ENCODE results near the gene SNX7. TPM values are rescaled to one million over a fixed set of nuclear protein-coding genes. Genes with fewer than 3 reads are reported as not detected.

Gene SNX7
- total and polyA plus RNA-seq, 2 donors from 2014 or later = 28.4 to 34.6 TPM

- Histone ChIP-seq H3K4me1 (ENCODE audit: control insufficient read depth in 2 of 3, insufficient read depth in 2 of 3, low read depth in 1 of 3, low read length in 3 of 3) (peaks cover 0 to 13% (median 2%) of the 10 kb centered on the region in 3 donors), H3K9me3 (ENCODE audit: control insufficient read depth in 2 of 3, insufficient read depth in 1 of 3, low read length in 3 of 3) (no peaks in the 10 kb centered on the region), H3K27ac (ENCODE audit: low read depth in 2 of 2, low read length in 2 of 2) (no peak overlapping the region), H3K27me3 (ENCODE audit: control insufficient read depth, insufficient read depth, low read length) (no peaks in the 10 kb centered on the region), H3K36me3 (ENCODE audit: control insufficient read depth in 2 of 3, insufficient read depth in 3 of 3, low read length in 3 of 3) (no peaks in the 10 kb centered on the region), H3K9ac (ENCODE audit: low read length in 3 of 3) (no peak overlapping the region), H3K4me3 (ENCODE audit: low read length in 3 of 3) (no peak overlapping the region)
- no peak for DNase-seq
- TF ChIP-seq CTCF (IDR thresholded peaks at IDR 0.05; ENCODE audit: borderline replicate concordance, extremely low read depth, insufficient read depth) = no peak
- no peak for FAIRE-seq
- intact Hi-C loops (cut with DNase I) = no loop called here
Observed at GRCh38 chr1:98659879-98660278, 1.6 kb upstream of the SNX7 start.

- TF ChIP-seq CTCF (IDR thresholded peaks at IDR 0.05; ENCODE audit: borderline replicate concordance, extremely low read depth, insufficient read depth) = no peak
- H3K36me3 ChIP-seq (ENCODE audit: control insufficient read depth in 2 of 3, insufficient read depth in 3 of 3, low read length in 3 of 3) = no peaks in the 10 kb centered on the region
- FAIRE-seq (no peak), DNase-seq (peak in 1 of 5 donors; percentile 47)
- intact Hi-C loops (cut with DNase I) = no loop called here
- no peaks in the 10 kb centered on the region for H3K27me3 ChIP-seq (ENCODE audit: control insufficient read depth, insufficient read depth, low read length)
- peaks cover 0 to 13% (median 2%) of the 10 kb centered on the region in 3 donors for H3K4me1 ChIP-seq (ENCODE audit: control insufficient read depth in 2 of 3, insufficient read depth in 2 of 3, low read depth in 1 of 3, low read length in 3 of 3)
- no peaks in the 10 kb centered on the region for H3K9me3 ChIP-seq (ENCODE audit: control insufficient read depth in 2 of 3, insufficient read depth in 1 of 3, low read length in 3 of 3)
- H3K27ac ChIP-seq (ENCODE audit: low read depth in 2 of 2, low read length in 2 of 2) = peak overlapping the region; percentile 77 to 78
- peak overlapping the region; percentile 60 to 91 (median 90) for H3K4me3 ChIP-seq (ENCODE audit: low read length in 3 of 3)
- H3K9ac ChIP-seq (ENCODE audit: low read length in 3 of 3) = peak overlapping the region; percentile 57 to 91 (median 89)
Observed at GRCh38 chr1:98660940-98661543, 479 bp upstream of the SNX7 start.

- Histone ChIP-seq H3K27me3 (ENCODE audit: control insufficient read depth, insufficient read depth, low read length) (no peaks in the 10 kb centered on the region), H3K36me3 (ENCODE audit: control insufficient read depth in 2 of 3, insufficient read depth in 3 of 3, low read length in 3 of 3) (no peaks in the 10 kb centered on the region), H3K9ac (ENCODE audit: low read length in 3 of 3) (peak overlapping the region; percentile 67 to 78 (median 74)), H3K4me3 (ENCODE audit: low read length in 3 of 3) (peak overlapping the region; percentile 75 to 91 (median 91)), H3K4me1 (ENCODE audit: control insufficient read depth in 2 of 3, insufficient read depth in 2 of 3, low read depth in 1 of 3, low read length in 3 of 3) (peaks cover 0 to 13% (median 2%) of the 10 kb centered on the region in 3 donors), H3K27ac (ENCODE audit: low read depth in 2 of 2, low read length in 2 of 2) (peak overlapping the region; percentile 63 to 80), H3K9me3 (ENCODE audit: control insufficient read depth in 2 of 3, insufficient read depth in 1 of 3, low read length in 3 of 3) (no peaks in the 10 kb centered on the region)
- FAIRE-seq (no peak), DNase-seq (no peak)
- TF ChIP-seq CTCF (IDR thresholded peaks at IDR 0.05; ENCODE audit: borderline replicate concordance, extremely low read depth, insufficient read depth) = no peak
- intact Hi-C loops (cut with DNase I) = no loop called here
Observed at GRCh38 chr1:98662356-98662670, 792 bp downstream of the SNX7 start.

- H3K27me3 ChIP-seq (ENCODE audit: control insufficient read depth, insufficient read depth, low read length) = no peaks in the 10 kb centered on the region
- H3K4me3 ChIP-seq (ENCODE audit: low read length in 3 of 3) = no peak overlapping the region
- no peaks in the 10 kb centered on the region for H3K9me3 ChIP-seq (ENCODE audit: control insufficient read depth in 2 of 3, insufficient read depth in 1 of 3, low read length in 3 of 3)
- DNase-seq = no peak
- H3K4me1 ChIP-seq (ENCODE audit: control insufficient read depth in 2 of 3, insufficient read depth in 2 of 3, low read depth in 1 of 3, low read length in 3 of 3) = no peaks in the 10 kb centered on the region
- no peak overlapping the region for H3K9ac ChIP-seq (ENCODE audit: low read length in 3 of 3)
- TF ChIP-seq CTCF (IDR thresholded peaks at IDR 0.05; ENCODE audit: borderline replicate concordance, extremely low read depth, insufficient read depth) = no peak
- no peaks in the 10 kb centered on the region for H3K36me3 ChIP-seq (ENCODE audit: control insufficient read depth in 2 of 3, insufficient read depth in 3 of 3, low read length in 3 of 3)
- H3K27ac ChIP-seq (ENCODE audit: low read depth in 2 of 2, low read length in 2 of 2) = no peak overlapping the region
- FAIRE-seq = no peak
- intact Hi-C loops (cut with DNase I) = no loop called here
Observed at GRCh38 chr1:98668733-98669132, 7.2 kb downstream of the SNX7 start.
